GM12864 (cell line): ENCODE data around the gene MRPL57.
"Not testable (repeated sequence)": the region's sequence is repeated elsewhere in the genome, so short reads cannot be mapped to it uniquely, and the experiment has no call there.

ENCODE experiments used
- DNase-seq: peaks from one replicate; pipeline ENCODE4 v3.0.0-alpha.2; 2011; ENCODE audit warnings: low read depth
- H3K4me3 ChIP-seq: 2 replicates; pipeline ENCODE4 v1.5.1; 2011; ENCODE audit warnings: mild to moderate bottlenecking, low read depth, low read length, control low read depth
- CTCF ChIP-seq: IDR thresholded peaks from 2 replicates; pipeline ENCODE4 v1.5.1; 2011; ENCODE audit warnings: low read depth, mild to moderate bottlenecking, moderate library complexity, low read length, control low read depth, inconsistent platforms; ENCODE audit errors: missing control alignments

MRPL57 gene

DNA sequence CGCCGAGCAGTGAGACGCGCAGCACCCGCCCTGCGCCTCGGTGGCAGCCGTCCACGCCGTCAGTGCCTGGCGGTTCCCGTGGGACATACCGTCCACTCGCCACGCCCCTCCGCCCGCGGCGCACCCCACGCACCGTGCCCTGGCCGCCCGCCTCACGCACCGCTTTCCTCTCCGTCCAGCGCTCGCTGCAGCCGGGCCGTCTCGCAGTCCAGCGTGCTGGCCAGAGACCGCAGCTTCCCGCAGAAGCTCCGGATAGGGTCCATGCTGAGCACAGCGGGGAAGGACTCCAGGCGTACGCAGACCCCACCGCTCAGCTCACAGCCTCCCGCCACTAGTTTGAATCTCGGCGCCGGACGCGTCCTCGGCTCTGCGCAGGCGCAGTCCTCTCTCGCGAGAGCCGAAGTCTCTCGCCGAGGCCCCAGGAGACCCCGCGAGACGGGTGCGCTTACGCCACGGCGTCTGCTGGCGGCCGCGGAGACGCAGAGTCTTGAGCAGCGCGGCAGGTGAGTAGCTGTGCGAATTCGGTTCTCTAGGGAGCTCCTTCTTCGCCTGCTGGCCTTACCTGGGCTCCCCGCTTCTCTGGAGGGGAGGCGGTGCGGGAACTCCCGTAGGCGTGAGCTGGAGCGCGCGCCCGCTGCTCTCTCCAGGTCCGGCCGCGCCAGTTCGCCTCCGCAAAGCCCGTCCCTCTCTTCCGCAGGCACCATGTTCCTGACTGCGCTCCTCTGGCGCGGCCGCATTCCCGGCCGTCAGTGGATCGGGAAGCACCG is at the start of gene MRPL57, which contains the start of gene SKA3:
Gene MRPL57, plus strand, starts transcription at position 444 of the 767 bp plus-strand sequence. Its CDS starts 259 bp downstream, at position 703.
Gene SKA3, minus strand, starts transcription at position 338 of the 767 bp plus-strand sequence. Its CDS starts 75 bp downstream, at position 263.
- H3K4me3 ChIP-seq: peak within 1 kb of the TSS; percentile 99
- TF ChIP-seq CTCF: no peak
- peak; percentile 83 for DNase-seq

GRCh38 chr13:21130116-21130515 is 46.3 kb upstream of the MRPL57 start:
- no peak for TF ChIP-seq CTCF
- no peak for DNase-seq
- H3K4me3 ChIP-seq: no peak overlapping the region

DNA sequence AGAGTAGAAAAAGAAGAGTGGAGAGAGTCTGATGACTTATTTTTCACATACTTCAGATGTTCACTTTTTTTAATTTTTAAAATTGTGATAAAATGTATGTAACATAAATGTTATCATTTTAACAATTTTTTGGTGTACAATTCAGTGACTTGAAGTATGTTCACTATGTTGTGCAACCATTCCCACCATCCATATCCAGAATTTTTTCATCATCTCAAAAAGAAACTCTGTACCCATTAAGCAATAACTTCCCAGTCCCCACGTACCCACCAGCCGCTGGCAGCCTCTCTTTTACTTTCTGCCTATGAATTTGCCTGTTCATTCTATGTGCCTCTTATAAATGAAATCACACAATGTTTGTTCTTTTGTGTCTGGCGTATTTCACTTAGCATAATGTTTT is 43.4 kb upstream of the MRPL57 start:
- H3K4me3 ChIP-seq: no peak overlapping the region
- no peak for DNase-seq
- no peak for TF ChIP-seq CTCF

GRCh38 chr13:21134475-21134874 is 42.0 kb upstream of the MRPL57 start:
- TF ChIP-seq CTCF: no peak
- H3K4me3 ChIP-seq: no peak overlapping the region
- no peak for DNase-seq

GRCh38 chr13:21135833-21136232 is 40.6 kb upstream of the MRPL57 start:
- H3K4me3 ChIP-seq, DNase-seq: not testable (repeated sequence)

- no peak for DNase-seq
These were observed 38.8 kb upstream of the MRPL57 start for GRCh38 chr13:21137696-21138095.

DNA sequence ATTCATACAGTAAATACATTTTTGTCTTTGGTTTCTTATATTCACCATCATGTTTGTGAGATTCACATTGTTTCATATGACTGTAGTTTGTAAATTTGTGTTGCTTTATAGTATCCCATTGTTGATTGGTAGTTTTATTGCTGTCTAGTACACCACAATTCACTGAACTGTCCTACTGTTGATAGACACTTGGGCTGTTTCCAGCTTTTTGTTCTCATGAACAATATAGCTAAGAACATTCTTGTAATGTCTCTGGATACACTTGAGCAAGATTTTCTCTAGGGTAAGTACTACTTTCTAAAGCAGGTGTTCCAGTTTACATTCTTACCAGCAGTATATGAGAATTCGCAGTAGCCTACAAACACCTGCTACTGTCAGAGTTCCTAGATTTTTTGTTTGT is 37.9 kb upstream of the MRPL57 start:
- no peak for DNase-seq
- no peak overlapping the region for H3K4me3 ChIP-seq
- no peak for TF ChIP-seq CTCF

More at GRCh38 chr13:21137696-21138095, 38.8 kb upstream of the MRPL57 start:
- no peak for TF ChIP-seq CTCF
- no peak overlapping the region for H3K4me3 ChIP-seq
